ENCODE data around the gene MOV10.

MOV10 gene

GRCh38 chr1:112689842-112690237 is 15.4 kb downstream of the MOV10 start:
- TF ChIP-seq CTCF (IDR thresholded peaks at IDR 0.05; ENCODE audit: insufficient read depth, missing control alignments) = no peak
- FAIRE-seq = no peak
- no peak for DNase-seq (ENCODE audit: insufficient read length, low spot score)

GRCh38 chr1:112692681-112693080 is 18.2 kb downstream of the MOV10 start:
- DNase-seq (ENCODE audit: insufficient read length, low spot score) (no peak), FAIRE-seq (no peak)

GRCh38 chr1:112693821-112694220 is 19.4 kb downstream of the MOV10 start:
- no peak for TF ChIP-seq CTCF (IDR thresholded peaks at IDR 0.05; ENCODE audit: insufficient read depth, missing control alignments)
- FAIRE-seq (no peak), DNase-seq (ENCODE audit: insufficient read length, low spot score) (peak; percentile 15)

More at GRCh38 chr1:112692681-112693080, 18.2 kb downstream of the MOV10 start:
- no peak for TF ChIP-seq CTCF (IDR thresholded peaks at IDR 0.05; ENCODE audit: insufficient read depth, missing control alignments)

- DNase-seq (ENCODE audit: insufficient read length, low spot score) (peak; percentile 6), FAIRE-seq (no peak)
- no peak for TF ChIP-seq CTCF (IDR thresholded peaks at IDR 0.05; ENCODE audit: insufficient read depth, missing control alignments)
These were observed 20.0 kb downstream of the MOV10 start for GRCh38 chr1:112694363-112694929.

- no peak for TF ChIP-seq CTCF (IDR thresholded peaks at IDR 0.05; ENCODE audit: insufficient read depth, missing control alignments)
- no peak for DNase-seq (ENCODE audit: insufficient read length, low spot score)
- FAIRE-seq = no peak
These were observed 20.8 kb downstream of the MOV10 start for GRCh38 chr1:112695276-112695675.

- TF ChIP-seq CTCF (IDR thresholded peaks at IDR 0.05; ENCODE audit: insufficient read depth, missing control alignments) = no peak
- FAIRE-seq (no peak), DNase-seq (ENCODE audit: insufficient read length, low spot score) (no peak)
These were observed 22.3 kb downstream of the MOV10 start for GRCh38 chr1:112696578-112697314.

GRCh38 chr1:112697781-112698201 is 23.3 kb downstream of the MOV10 start:
- DNase-seq (ENCODE audit: insufficient read length, low spot score) (no peak), FAIRE-seq (no peak)
- no peak for TF ChIP-seq CTCF (IDR thresholded peaks at IDR 0.05; ENCODE audit: insufficient read depth, missing control alignments)
